Psoas muscle (tissue), 8 donors: ENCODE results near the gene COL4A4. TPM values are rescaled to one million over a fixed set of nuclear protein-coding genes. Genes with fewer than 3 reads are reported as not detected.
A peak's percentile ranks its signal among the peaks of the same experiment; 100 is the strongest.

Experiments used
- ATAC-seq, 4 donors: fragments of 200-7000 bp; cut with Tn5 transposase; one replicate each; pipeline ENCODE4 v1.9.1; 2020; ENCODE audit warnings: moderate library complexity in 3 of 4, mild to moderate bottlenecking in 2 of 4
- DNase-seq, 2 donors: peaks; one replicate each; pipeline ENCODE4 v3.0.0-alpha.2; 2020
- H3K27ac ChIP-seq: fragments of 200-600 bp; one replicate; pipeline ENCODE4 v1.8.0; 2022
- H3K27me3 ChIP-seq, 3 donors: fragments of 200-600 bp in 1 of 3; one replicate each; pipeline versions ENCODE4 v1.6.1 to v1.8.0; 2013 to 2022; ENCODE audit warnings: low read length in 2 of 3, mild to moderate bottlenecking in 2 of 3, moderate library complexity in 1 of 3; ENCODE audit not compliant: insufficient read depth in 3 of 3
- H3K36me3 ChIP-seq, 2 donors: fragments of 200-600 bp in 1 of 2; one replicate each; pipeline versions ENCODE4 v1.6.1 to v1.8.0; 2013 to 2022; ENCODE audit warnings: low read depth in 1 of 2, mild to moderate bottlenecking in 1 of 2, moderate library complexity in 1 of 2; ENCODE audit not compliant: insufficient read depth in 1 of 2
- H3K4me1 ChIP-seq: fragments of 200-600 bp; one replicate; pipeline ENCODE4 v1.8.0; 2022
- H3K4me3 ChIP-seq: fragments of 200-600 bp; one replicate; pipeline ENCODE4 v1.8.0; 2022; ENCODE audit warnings: mild to moderate bottlenecking
- H3K9me3 ChIP-seq: fragments of 200-600 bp; one replicate; pipeline ENCODE4 v1.8.0; 2022
- CTCF ChIP-seq: fragments of 200-600 bp; IDR thresholded peaks from one replicate; pipeline ENCODE4 v1.8.0; 2022; ENCODE audit warnings: antibody characterized with exemption
- WGBS, 3 donors: extraction: QIAGEN DNeasy Blood & Tissue Kit; methylation state at CpG; one replicate each; pipeline versions ENCODE4 v1.1.6 to v1.1.7; 2013; 5-methylcytosine and 5-hydroxymethylcytosine counted together
- intact Hi-C, 2 donors: fragments of 100-400 bp; cut with DNase I; formaldehyde crosslinking; loops; one replicate each; pipeline versions ENCODE4 v1.11.0 to v1.14.2; 2022
- polyA plus RNA-seq, 3 donors: library from polyadenylated mRNA; stranded (reverse); fragments of 200-250 nt; gene quantifications; one replicate each; pipeline ENCODE4 v1.2.3, GENCODE V29; 2013
- total RNA-seq, 4 donors: library from RNA; stranded (reverse); fragmentation: NEBNext Ultra II Directional in 2 of 4; extraction: Animal tissue kit (Norgen Biotek cat#: 25700) in 2 of 4; gene quantifications; one replicate each; pipeline versions ENCODE4 v1.2.1 to v1.2.4, GENCODE V29; 2021 to 2023
- donor health status: healthy with polysubstance abuse.
- donor health status: DM: no; HTN: no; CAD: no; lungs with moderate emphysema.
- donor health status: Bipolar disorder and iron deficiency.
- donor health status: healthy.
- donor health status: DM: yes; HTN: yes; CAD: no.
- donor health status: DM: no; HTN: no; CAD: no.
- donor health status: DM: no; HTN: no; CAD: no.
- donor health status: DM: yes; HTN: yes; CAD: no.

COL4A4 gene
- total and polyA plus RNA-seq, 7 donors, result 1.7 to 16.0 (median 4.6) TPM

DNA sequence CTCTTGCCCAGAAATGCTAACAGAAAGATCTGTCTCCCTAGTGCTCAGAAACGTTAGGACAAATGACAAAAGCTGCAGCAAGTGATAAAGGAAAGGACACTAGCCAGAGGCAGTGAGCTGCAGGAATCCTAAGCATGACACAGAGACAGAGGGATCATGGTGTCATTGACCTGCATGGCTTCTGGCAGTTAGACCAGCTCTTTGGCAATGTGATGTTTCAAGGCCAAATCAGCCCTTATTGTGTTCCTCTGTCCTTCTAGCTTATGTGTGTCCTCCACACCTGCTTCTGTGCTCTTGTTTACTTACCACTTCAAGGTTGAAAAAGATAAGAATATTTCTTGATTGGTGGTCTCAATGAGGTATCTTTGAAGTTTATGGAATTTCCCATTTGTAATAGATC is 207.3 kb downstream of the COL4A4 start:
- intact Hi-C loops, result no loop called here
- DNase-seq (no peak), ATAC-seq (peak in 3 of 4 donors; percentile 53 to 72 (median 71))
- H3K27me3 ChIP-seq, result no peaks in the 10 kb centered on the region
- no peak overlapping the region for H3K4me3 ChIP-seq
- H3K36me3 ChIP-seq, result no peaks in the 10 kb centered on the region
- WGBS, 3 donors, result 13 to 18% (median 17%) methylated on average over 1 of the region's 1 CpG
- H3K4me1 ChIP-seq, result no peaks in the 10 kb centered on the region
- no peak overlapping the region for H3K27ac ChIP-seq
- peaks cover 7% of the 10 kb centered on the region for H3K9me3 ChIP-seq
- TF ChIP-seq CTCF, result no peak

DNA sequence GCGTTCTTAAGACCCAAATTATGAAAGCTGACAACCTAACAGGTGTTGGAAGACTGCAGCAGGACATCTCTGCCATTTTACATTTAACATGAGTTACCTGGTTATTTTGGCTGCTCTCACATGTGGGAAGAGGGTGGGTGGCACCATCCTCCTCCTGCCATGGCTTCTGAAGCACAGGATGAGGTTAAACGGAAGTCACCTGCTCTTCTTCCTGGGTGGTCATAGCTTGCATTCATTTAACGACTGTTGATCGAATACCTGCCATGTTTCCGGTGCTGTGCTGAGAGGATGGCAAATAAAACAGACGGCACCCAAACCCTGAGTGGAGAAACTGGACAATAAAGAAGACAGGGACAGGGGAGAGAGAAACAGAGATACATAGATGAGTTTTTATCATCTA is 210.2 kb downstream of the COL4A4 start:
- no peak for TF ChIP-seq CTCF
- no peaks in the 10 kb centered on the region for H3K27me3 ChIP-seq
- ATAC-seq (no peak), DNase-seq (no peak)
- H3K9me3 ChIP-seq, result peaks cover 7% of the 10 kb centered on the region
- no peak overlapping the region for H3K27ac ChIP-seq
- H3K4me3 ChIP-seq, result no peak overlapping the region
- H3K4me1 ChIP-seq, result no peaks in the 10 kb centered on the region
- H3K36me3 ChIP-seq, result no peaks in the 10 kb centered on the region
- intact Hi-C loops, result no loop called here
- 89 to 91% (median 89%) methylated on average over 6 of the region's 6 CpGs for WGBS, 3 donors

GRCh38 chr2:226953206-226953605 is 210.8 kb downstream of the COL4A4 start:
- TF ChIP-seq CTCF, result no peak
- H3K27me3 ChIP-seq, result no peaks in the 10 kb centered on the region
- H3K4me1 ChIP-seq, result no peaks in the 10 kb centered on the region
- ATAC-seq, result no peak
- peaks cover 7% of the 10 kb centered on the region for H3K9me3 ChIP-seq
- H3K4me3 ChIP-seq, result no peak overlapping the region
- no peak overlapping the region for H3K27ac ChIP-seq
- intact Hi-C loops, result no loop called here
- 31 to 48% (median 34%) methylated on average over 3 of the region's 3 CpGs for WGBS, 3 donors
- no peaks in the 10 kb centered on the region for H3K36me3 ChIP-seq
- peak in 1 of 2 donors; percentile 23 for DNase-seq

Other genes with a start within 250 kb of the COL4A4 start
- gene COL4A3, start 419 bp upstream of the COL4A4 start, total RNA-seq, result 10 to 100 TPM in 2 of 4 donors, 1 to 10 TPM in 2; 5.5 to 29.4 (median 14.9) TPM
- 1 to 10 TPM; 3.1 to 5.6 (median 3.8) TPM for gene COL4A3, start 419 bp upstream of the COL4A4 start, polyA plus RNA-seq
- gene MFF, start 161.0 kb upstream of the COL4A4 start, total RNA-seq, result 10 to 100 TPM; 63.8 to 80.3 (median 70.2) TPM
- 100 to 1,000 TPM in 2 of 3 donors, 10 to 100 TPM in 1; 75.0 to 143 (median 116) TPM for gene MFF, start 161.0 kb upstream of the COL4A4 start, polyA plus RNA-seq
- gene TM4SF20, start 215.1 kb upstream of the COL4A4 start, total RNA-seq, result not detected
- under 1 TPM in 1 of 3 donors, not detected in 2; 0.14 TPM for gene TM4SF20, start 215.1 kb upstream of the COL4A4 start, polyA plus RNA-seq
- gene SCYGR1, start 223.7 kb upstream of the COL4A4 start, total RNA-seq, result not detected
- not detected for gene SCYGR1, start 223.7 kb upstream of the COL4A4 start, polyA plus RNA-seq